ENCODE data around the gene CACNA1C. TPM values are rescaled to one million over a fixed set of nuclear protein-coding genes. Genes with fewer than 3 reads are reported as not detected.

The CACNA1C gene
- total RNA-seq, 4 donors from 2014 or later = 1.5 to 13.5 (median 2.1) TPM

GRCh38 chr12:2273751-2274150 lies 221.0 kb downstream of the CACNA1C start:
- Histone ChIP-seq H3K4me1 (peaks cover 0 to 13% (median 0%) of the 10 kb centered on the region in 3 donors), H3K27me3 (peaks cover 0 to 4% (median 0%) of the 10 kb centered on the region in 4 donors), H3K9me3 (no peaks in the 10 kb centered on the region), H3K27ac (no peak overlapping the region), H3K36me3 (no peaks in the 10 kb centered on the region), H3K4me3 (no peak overlapping the region)
- DNase-seq = no peak
- WGBS, 2 donors = 74 to 80% methylated on average over 8 to 12 of the region's 12 CpGs
- intact Hi-C loops (cut with DNase I) = no loop called here
- TF ChIP-seq POLR2A (IDR thresholded peaks at IDR 0.05) = no peak

GRCh38 chr12:2274733-2275132 lies 221.9 kb downstream of the CACNA1C start:
- Histone ChIP-seq H3K27ac (no peak overlapping the region), H3K4me3 (no peak overlapping the region), H3K4me1 (peaks cover 0 to 6% (median 0%) of the 10 kb centered on the region in 3 donors), H3K36me3 (no peaks in the 10 kb centered on the region), H3K9me3 (no peaks in the 10 kb centered on the region), H3K27me3 (no peaks in the 10 kb centered on the region)
- TF ChIP-seq POLR2A (IDR thresholded peaks at IDR 0.05) = no peak
- no peak for TF ChIP-seq CTCF (IDR thresholded peaks at IDR 0.05)
- WGBS, 2 donors = 91% methylated on average over 6 of the region's 7 CpGs
- intact Hi-C loops (cut with DNase I) = no loop called here
- DNase-seq = no peak

GRCh38 chr12:2276288-2277033 lies 223.7 kb downstream of the CACNA1C start:
- H3K27me3 ChIP-seq = no peaks in the 10 kb centered on the region

GRCh38 chr12:2277492-2278155 lies 224.8 kb downstream of the CACNA1C start:
- H3K27me3 ChIP-seq = peaks cover 0 to 7% (median 0%) of the 10 kb centered on the region in 4 donors
- WGBS, 2 donors = 84 to 93% methylated on average over 4 to 6 of the region's 6 CpGs
- H3K36me3 ChIP-seq = no peaks in the 10 kb centered on the region
- no peaks in the 10 kb centered on the region for H3K9me3 ChIP-seq
- DNase-seq = no peak
- H3K27ac ChIP-seq = no peak overlapping the region
- intact Hi-C loops (cut with DNase I) = no loop called here
- H3K4me1 ChIP-seq = peaks cover 0 to 6% (median 0%) of the 10 kb centered on the region in 3 donors
- H3K4me3 ChIP-seq = no peak overlapping the region
- no peak for TF ChIP-seq POLR2A (IDR thresholded peaks at IDR 0.05)
- no peak for TF ChIP-seq CTCF (IDR thresholded peaks at IDR 0.05)

More at GRCh38 chr12:2276288-2277033, 223.7 kb downstream of the CACNA1C start:
- no peaks in the 10 kb centered on the region for H3K9me3 ChIP-seq
- peaks cover 0 to 6% (median 0%) of the 10 kb centered on the region in 3 donors for H3K4me1 ChIP-seq
- intact Hi-C loops (cut with DNase I) = no loop called here
- no peaks in the 10 kb centered on the region for H3K36me3 ChIP-seq
- DNase-seq = no peak
- no peak overlapping the region for H3K4me3 ChIP-seq
- 75 to 79% methylated on average over 6 of the region's 6 CpGs for WGBS, 2 donors
- no peak overlapping the region for H3K27ac ChIP-seq
- TF ChIP-seq POLR2A (IDR thresholded peaks at IDR 0.05) = no peak

GRCh38 chr12:2281446-2281845 lies 228.7 kb downstream of the CACNA1C start:
- intact Hi-C loops (cut with DNase I) = no loop called here
- Histone ChIP-seq H3K4me1 (peaks cover 9 to 36% (median 17%) of the 10 kb centered on the region in 3 donors), H3K9me3 (no peaks in the 10 kb centered on the region), H3K4me3 (no peak overlapping the region), H3K27me3 (peaks cover 0 to 7% (median 0%) of the 10 kb centered on the region in 4 donors), H3K36me3 (no peaks in the 10 kb centered on the region), H3K27ac (no peak overlapping the region)
- no peak for TF ChIP-seq CTCF (IDR thresholded peaks at IDR 0.05)
- no peak for TF ChIP-seq POLR2A (IDR thresholded peaks at IDR 0.05)
- 91 to 94% methylated on average over 1 of the region's 1 CpG for WGBS, 2 donors
- DNase-seq = no peak

- TF ChIP-seq POLR2A (IDR thresholded peaks at IDR 0.05) = no peak
- TF ChIP-seq CTCF (IDR thresholded peaks at IDR 0.05) = no peak
- H3K36me3 ChIP-seq = no peaks in the 10 kb centered on the region
- H3K27ac ChIP-seq = no peak overlapping the region
- H3K4me1 ChIP-seq = peaks cover 14 to 45% (median 20%) of the 10 kb centered on the region in 3 donors
- H3K9me3 ChIP-seq = no peaks in the 10 kb centered on the region
- DNase-seq = no peak
- no peak overlapping the region for H3K4me3 ChIP-seq
- 79 to 100% methylated on average over 3 to 4 of the region's 6 CpGs for whole genome bisulfite sequencing, 2 donors
- intact Hi-C loops (cut with DNase I) = no loop called here
- H3K27me3 ChIP-seq = peaks cover 0 to 7% (median 0%) of the 10 kb centered on the region in 4 donors
Observed at GRCh38 chr12:2282318-2282717, 229.5 kb downstream of the CACNA1C start.

Data from esophagus squamous epithelium (tissue), 5 donors.